SH-SY5Y (cell line): ENCODE measurements around the gene MFAP4.

ENCODE experiments used
- GATA2 ChIP-seq: IDR thresholded peaks from 2 replicates; pipeline ENCODE4 v1.6.1; 2011; ENCODE audit warnings: mild to moderate bottlenecking, low read depth, low read length
- GATA3 ChIP-seq: IDR thresholded peaks from 2 replicates; pipeline ENCODE4 v1.6.1; 2011; ENCODE audit warnings: low read depth, mild to moderate bottlenecking, low read length, moderate library complexity

DNA sequence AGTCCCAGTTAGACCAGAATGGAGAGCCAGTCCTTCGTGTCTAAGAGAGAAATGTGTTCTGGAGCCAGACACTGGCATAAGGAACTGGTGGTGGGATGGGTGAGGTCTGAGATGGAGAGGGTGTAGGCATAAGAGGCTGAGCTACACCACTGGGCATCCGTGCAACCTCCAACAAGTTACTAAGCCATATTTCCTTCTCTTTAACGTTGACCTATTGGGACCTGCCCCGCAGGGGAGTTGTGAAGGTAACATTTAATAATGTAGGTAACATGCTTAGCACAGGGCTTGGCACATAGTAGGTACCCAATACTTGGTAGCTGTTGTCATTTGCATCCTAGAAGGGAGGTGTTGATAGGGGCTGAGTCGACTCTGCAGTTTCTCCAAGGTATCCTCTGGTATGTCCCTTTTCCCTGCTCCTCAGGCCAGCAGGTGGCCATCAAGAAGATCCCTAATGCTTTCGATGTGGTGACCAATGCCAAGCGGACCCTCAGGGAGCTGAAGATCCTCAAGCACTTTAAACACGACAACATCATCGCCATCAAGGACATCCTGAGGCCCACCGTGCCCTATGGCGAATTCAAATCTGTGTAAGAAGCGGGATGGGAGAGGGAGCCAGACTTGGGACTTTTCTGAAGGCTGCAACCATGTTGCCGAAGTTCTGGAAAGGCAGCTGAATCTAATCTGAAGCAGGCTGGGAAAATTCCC lies 7.5 kb downstream of the MFAP4 start:
- TF ChIP-seq GATA2: no peak
- no peak for TF ChIP-seq GATA3
